ENCODE measurements around the gene HTATSF1. TPM values are rescaled to one million over a fixed set of nuclear protein-coding genes. Genes with fewer than 3 reads are reported as not detected.

The HTATSF1 gene
- polyA plus RNA-seq, 3 donors = 1.9 to 20.5 (median 14.2) TPM

GRCh38 chrX:136453114-136453513 is 44.3 kb upstream of the HTATSF1 start:
- Mint-ChIP-seq H3K4me3 (no peak overlapping the region), H3K4me1 (no peaks in the 10 kb centered on the region), H3K27ac (no peak overlapping the region), H3K9me3 (no peaks in the 10 kb centered on the region), H3K36me3 (no peaks in the 10 kb centered on the region), H3K27me3 (ENCODE audit: low read depth in 3 of 3) (no peaks in the 10 kb centered on the region)
- no peak overlapping the region for H3K9ac ChIP-seq (ENCODE audit: insufficient read depth, low read length, poor library complexity, severe bottlenecking)
- no peak overlapping the region for H3K4me2 ChIP-seq (replicated peaks; ENCODE audit: extremely low read depth, low read length, poor library complexity, severe bottlenecking)
- no peak overlapping the region for H3K4me3 ChIP-seq (replicated peaks in 1 of 3; ENCODE audit: low read depth in 2 of 3, low read length in 3 of 3)
- H2AFZ ChIP-seq (ENCODE audit: insufficient read depth, low read depth, low read length, poor library complexity, severe bottlenecking) = no peak overlapping the region
- no peaks in the 10 kb centered on the region for H4K20me1 ChIP-seq (ENCODE audit: insufficient read depth, low read length)
- no peaks in the 10 kb centered on the region for H3K79me2 ChIP-seq (ENCODE audit: insufficient read depth, low read length)
- no CpG with 5 or more reads among the region's 1 CpG for WGBS (ENCODE audit: insufficient coverage)
- H3K27me3 ChIP-seq (ENCODE audit: control insufficient read depth in 2 of 2, insufficient read depth in 2 of 2, low read length in 2 of 2) = peaks cover 0 to 3% of the 10 kb centered on the region in 2 donors
- H3K9me3 ChIP-seq (replicated peaks in 1 of 2; ENCODE audit: control insufficient read depth in 1 of 2, insufficient read depth in 1 of 2, low read length in 2 of 2) = no peaks in the 10 kb centered on the region
- no peaks in the 10 kb centered on the region for H3K4me1 ChIP-seq (ENCODE audit: control insufficient read depth in 1 of 2, insufficient read depth in 2 of 2, low read length in 2 of 2)
- no peak for DNase-seq
- no peaks in the 10 kb centered on the region for H3K36me3 ChIP-seq (replicated peaks in 1 of 2; ENCODE audit: control insufficient read depth in 1 of 2, insufficient read depth in 2 of 2, low read length in 2 of 2)
- no peak overlapping the region for H3K27ac ChIP-seq (ENCODE audit: low read depth in 1 of 2, low read length in 2 of 2)
- TF ChIP-seq CTCF (IDR thresholded peaks at IDR 0.05) = no peak
- intact Hi-C loops (cut with micrococcal nuclease) = no loop called here

GRCh38 chrX:136453771-136454170 is 43.6 kb upstream of the HTATSF1 start:
- Histone ChIP-seq H3K27ac (ENCODE audit: low read depth in 1 of 2, low read length in 2 of 2) (no peak overlapping the region), H3K4me1 (ENCODE audit: control insufficient read depth in 1 of 2, insufficient read depth in 2 of 2, low read length in 2 of 2) (no peaks in the 10 kb centered on the region), H3K9ac (ENCODE audit: insufficient read depth, low read length, poor library complexity, severe bottlenecking) (no peak overlapping the region), H3K4me2 (replicated peaks; ENCODE audit: extremely low read depth, low read length, poor library complexity, severe bottlenecking) (no peak overlapping the region), H3K79me2 (ENCODE audit: insufficient read depth, low read length) (no peaks in the 10 kb centered on the region), H4K20me1 (ENCODE audit: insufficient read depth, low read length) (no peaks in the 10 kb centered on the region), H3K4me3 (replicated peaks in 1 of 3; ENCODE audit: low read depth in 2 of 3, low read length in 3 of 3) (no peak overlapping the region), H3K36me3 (replicated peaks in 1 of 2; ENCODE audit: control insufficient read depth in 1 of 2, insufficient read depth in 2 of 2, low read length in 2 of 2) (no peaks in the 10 kb centered on the region), H2AFZ (ENCODE audit: insufficient read depth, low read depth, low read length, poor library complexity, severe bottlenecking) (no peak overlapping the region), H3K9me3 (replicated peaks in 1 of 2; ENCODE audit: control insufficient read depth in 1 of 2, insufficient read depth in 1 of 2, low read length in 2 of 2) (no peaks in the 10 kb centered on the region), H3K27me3 (ENCODE audit: control insufficient read depth in 2 of 2, insufficient read depth in 2 of 2, low read length in 2 of 2) (peaks cover 0 to 3% of the 10 kb centered on the region in 2 donors)
- no peaks in the 10 kb centered on the region for H3K9me3 Mint-ChIP-seq
- WGBS (ENCODE audit: insufficient coverage) = no CpG with 5 or more reads among the region's 1 CpG
- no peak for DNase-seq
- H3K4me1 Mint-ChIP-seq = no peaks in the 10 kb centered on the region
- no peak overlapping the region for H3K27ac Mint-ChIP-seq
- H3K27me3 Mint-ChIP-seq (ENCODE audit: low read depth in 3 of 3) = no peaks in the 10 kb centered on the region
- no peak for TF ChIP-seq CTCF (IDR thresholded peaks at IDR 0.05)
- H3K4me3 Mint-ChIP-seq = no peak overlapping the region
- intact Hi-C loops (cut with micrococcal nuclease) = no loop called here
- no peaks in the 10 kb centered on the region for H3K36me3 Mint-ChIP-seq

Data from CD14-positive monocyte (primary cell).